Endodermal cell (in vitro differentiated cells): Measurements from ENCODE around the gene AKAP6. TPM values are rescaled to one million over a fixed set of nuclear protein-coding genes. Genes with fewer than 3 reads are reported as not detected.

ENCODE experiments used
- DNase-seq: peaks from one replicate; pipeline ENCODE4 v3.0.0-alpha.2; 2017
- H3K27ac ChIP-seq: 2 replicates; pipeline ENCODE4 v1.5.1; 2013; ENCODE audit warnings: mild to moderate bottlenecking, low read depth, low read length, moderate library complexity
- H3K27me3 ChIP-seq: 2 replicates; pipeline ENCODE4 v1.6.1; 2013; ENCODE audit warnings: mild to moderate bottlenecking, low read length, moderate library complexity; ENCODE audit not compliant: insufficient read depth, control insufficient read depth, poor library complexity, severe bottlenecking
- H3K36me3 ChIP-seq: 2 replicates; pipeline ENCODE4 v1.7.0; 2013; ENCODE audit warnings: mild to moderate bottlenecking, low read length, moderate library complexity; ENCODE audit not compliant: control insufficient read depth, insufficient read depth
- H3K4me1 ChIP-seq: one replicate; pipeline ENCODE4 v1.7.0; 2013; ENCODE audit warnings: low read length; ENCODE audit not compliant: control insufficient read depth, insufficient read depth
- H3K4me3 ChIP-seq: 2 replicates; pipeline ENCODE4 v1.5.1; 2013; ENCODE audit warnings: mild to moderate bottlenecking, low read length, moderate library complexity
- H3K9ac ChIP-seq: 2 replicates; pipeline ENCODE4 v1.6.1; 2013; ENCODE audit warnings: mild to moderate bottlenecking, low read length, moderate library complexity; ENCODE audit not compliant: poor library complexity, severe bottlenecking; ENCODE audit errors: extremely low read depth
- H3K9me3 ChIP-seq: 2 replicates; pipeline ENCODE4 v1.6.1; 2013; ENCODE audit warnings: mild to moderate bottlenecking, low read length, moderate library complexity; ENCODE audit not compliant: control insufficient read depth
- H3K27ac Mint-ChIP-seq: 2 replicates; pipeline ENCODE4 v1.8.0; 2020; ENCODE audit warnings: mixed read lengths
- H3K27me3 Mint-ChIP-seq: 2 replicates; pipeline ENCODE4 v1.8.0; 2021; ENCODE audit warnings: mild to moderate bottlenecking, mixed read lengths; ENCODE audit not compliant: insufficient read depth
- H3K36me3 Mint-ChIP-seq: 2 replicates; pipeline ENCODE4 v1.8.0; 2020; ENCODE audit warnings: low read depth, mixed read lengths
- H3K4me1 Mint-ChIP-seq: 2 replicates; pipeline ENCODE4 v1.8.0; 2020; ENCODE audit warnings: mixed read lengths
- H3K4me3 Mint-ChIP-seq: 2 replicates; pipeline ENCODE4 v1.8.0; 2020; ENCODE audit warnings: mild to moderate bottlenecking, moderate library complexity, mixed read lengths
- H3K9me3 Mint-ChIP-seq: 2 replicates; pipeline ENCODE4 v1.8.0; 2020; ENCODE audit warnings: mild to moderate bottlenecking, mixed read lengths
- CTCF ChIP-seq: fragments of 200-600 bp; sonication (generic); conservative IDR thresholded peaks from 2 replicates; pipeline ENCODE4 v1.5.0; 2021; ENCODE audit warnings: antibody characterized with exemption, mild to moderate bottlenecking
- WGBS, 2 experiments: methylation state at CpG; one replicate each; pipeline versions ENCODE4 v1.1.5 to v1.1.7; 2013; ENCODE audit warnings: missing lambda C conversion rate in 2 of 2, mixed read lengths in 1 of 2; ENCODE audit not compliant: insufficient coverage in 1 of 2, insufficient read length in 1 of 2; 5-methylcytosine and 5-hydroxymethylcytosine counted together
- total RNA-seq, 2 donors: library from RNA; stranded (reverse); fragmentation: NEBNext Ultra II Directional in 1 of 2; extraction: Animal tissue kit (Norgen Biotek cat#: 25700) in 1 of 2; gene quantifications; 2 replicates in 1 of 2; 3 replicates in 1 of 2; pipeline ENCODE4 v1.2.1, GENCODE V29; 2021

AKAP6 gene
- total RNA-seq, 2 donors from 2014 or later = 4.3 to 5.0 TPM

- Mint-ChIP-seq H3K27me3 (peaks cover 1% of the 10 kb centered on the region), H3K36me3 (no peaks in the 10 kb centered on the region)
Measured at GRCh38 chr14:32537166-32537565, 208.1 kb downstream of the AKAP6 start.

GRCh38 chr14:32542507-32542906 is 213.4 kb downstream of the AKAP6 start:
- Histone ChIP-seq H3K9me3 (no peaks in the 10 kb centered on the region), H3K36me3 (no peaks in the 10 kb centered on the region), H3K4me1 (no peaks in the 10 kb centered on the region), H3K27ac (no peak overlapping the region), H3K9ac (no peak overlapping the region), H3K4me3 (no peak overlapping the region), H3K27me3 (no peaks in the 10 kb centered on the region)
- no peaks in the 10 kb centered on the region for H3K36me3 Mint-ChIP-seq
- no peak overlapping the region for H3K27ac Mint-ChIP-seq
- no peaks in the 10 kb centered on the region for H3K9me3 Mint-ChIP-seq
- WGBS, 2 experiments = 74 to 81% methylated on average over 2 of the region's 3 CpGs
- H3K4me3 Mint-ChIP-seq = no peak overlapping the region
- no peak for DNase-seq
- H3K4me1 Mint-ChIP-seq = no peaks in the 10 kb centered on the region
- TF ChIP-seq CTCF = no peak
- H3K27me3 Mint-ChIP-seq = no peaks in the 10 kb centered on the region

More at GRCh38 chr14:32537166-32537565, 208.1 kb downstream of the AKAP6 start:
- no peak for DNase-seq
- no peaks in the 10 kb centered on the region for H3K27me3 ChIP-seq
- H3K9ac ChIP-seq = no peak overlapping the region
- no peaks in the 10 kb centered on the region for H3K4me1 ChIP-seq
- Mint-ChIP-seq H3K4me1 (no peaks in the 10 kb centered on the region), H3K27ac (no peak overlapping the region), H3K9me3 (no peaks in the 10 kb centered on the region), H3K4me3 (no peak overlapping the region)
- TF ChIP-seq CTCF = no peak
- no peak overlapping the region for H3K27ac ChIP-seq
- no peaks in the 10 kb centered on the region for H3K36me3 ChIP-seq
- H3K9me3 ChIP-seq = no peaks in the 10 kb centered on the region
- WGBS, 2 experiments = 93 to 100% methylated on average over 4 of the region's 4 CpGs
- no peak overlapping the region for H3K4me3 ChIP-seq

DNA sequence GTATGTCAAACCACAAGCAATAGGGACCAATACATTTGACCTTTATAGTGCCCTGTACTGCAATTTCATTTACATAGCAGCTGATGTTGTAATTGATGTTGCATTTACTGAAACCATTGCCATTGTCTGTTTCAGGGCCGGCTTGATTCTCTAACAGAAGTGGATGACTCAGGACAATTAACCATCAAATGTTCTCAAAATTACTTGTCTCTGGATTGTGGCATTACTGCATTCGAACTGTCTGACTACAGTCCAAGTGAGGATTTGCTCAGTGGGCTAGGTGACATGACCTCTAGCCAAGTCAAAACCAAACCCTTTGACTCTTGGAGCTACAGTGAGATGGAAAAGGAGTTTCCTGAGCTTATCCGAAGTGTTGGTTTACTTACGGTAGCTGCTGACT is 216.0 kb downstream of the AKAP6 start:
- no peaks in the 10 kb centered on the region for H3K36me3 Mint-ChIP-seq
- no peak overlapping the region for H3K9ac ChIP-seq
- H3K27ac ChIP-seq = no peak overlapping the region
- no peak for TF ChIP-seq CTCF
- no peak overlapping the region for H3K27ac Mint-ChIP-seq
- H3K4me3 ChIP-seq = no peak overlapping the region
- H3K36me3 ChIP-seq = no peaks in the 10 kb centered on the region
- no peaks in the 10 kb centered on the region for H3K27me3 ChIP-seq
- H3K4me1 ChIP-seq = no peaks in the 10 kb centered on the region
- H3K27me3 Mint-ChIP-seq = no peaks in the 10 kb centered on the region
- no peaks in the 10 kb centered on the region for H3K4me1 Mint-ChIP-seq
- no peak overlapping the region for H3K4me3 Mint-ChIP-seq
- 95% methylated on average over 4 of the region's 4 CpGs for WGBS, 2 experiments
- no peaks in the 10 kb centered on the region for H3K9me3 ChIP-seq
- no peaks in the 10 kb centered on the region for H3K9me3 Mint-ChIP-seq
- DNase-seq = no peak
